ENCODE data around the gene SLC16A10.
"Not testable (repeated sequence)": the region's sequence is repeated elsewhere in the genome, so short reads cannot be mapped to it uniquely, and the experiment has no call there.

SLC16A10 gene

DNA sequence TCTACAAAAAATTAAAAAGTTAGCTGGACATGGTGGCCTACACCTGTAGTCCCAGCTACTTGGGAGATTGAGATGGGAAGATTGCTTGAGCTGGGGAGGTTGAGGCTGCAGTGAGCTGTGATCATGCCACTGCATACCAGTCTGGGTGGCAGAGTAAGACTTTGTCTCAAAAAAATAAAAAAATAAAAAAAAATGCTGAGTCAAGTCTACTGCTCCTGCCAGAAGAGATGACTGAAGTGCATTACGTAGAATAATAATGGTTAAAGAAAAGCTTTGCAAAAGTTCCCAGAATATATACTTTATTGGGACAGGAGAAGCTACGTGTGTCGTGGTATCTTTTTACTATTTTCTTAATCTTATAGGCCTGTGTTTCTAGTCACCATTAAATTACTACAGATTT is 125.3 kb downstream of the SLC16A10 start:
- no peak for DNase-seq (ENCODE audit: low read depth in 2 of 2)

DNA sequence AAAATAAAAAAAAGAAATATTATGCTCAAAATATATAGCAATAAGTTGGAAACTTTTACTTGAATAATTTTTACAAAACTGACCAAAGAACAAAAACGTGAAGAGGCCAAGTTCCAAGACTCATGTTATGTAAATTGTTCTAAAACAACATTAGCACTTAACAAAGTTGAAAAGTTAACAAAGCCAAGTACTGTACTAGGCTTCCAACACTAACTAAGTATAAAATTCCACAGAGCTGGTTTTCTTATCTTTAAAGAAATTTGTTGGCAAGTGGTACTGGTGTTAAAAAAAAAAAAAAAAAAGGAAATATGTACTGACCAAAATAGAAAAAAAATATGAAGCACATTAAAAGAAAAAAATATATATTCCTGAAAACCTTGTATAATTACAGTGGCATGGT is 127.8 kb downstream of the SLC16A10 start:
- no peak for DNase-seq (ENCODE audit: low read depth in 2 of 2)

DNA sequence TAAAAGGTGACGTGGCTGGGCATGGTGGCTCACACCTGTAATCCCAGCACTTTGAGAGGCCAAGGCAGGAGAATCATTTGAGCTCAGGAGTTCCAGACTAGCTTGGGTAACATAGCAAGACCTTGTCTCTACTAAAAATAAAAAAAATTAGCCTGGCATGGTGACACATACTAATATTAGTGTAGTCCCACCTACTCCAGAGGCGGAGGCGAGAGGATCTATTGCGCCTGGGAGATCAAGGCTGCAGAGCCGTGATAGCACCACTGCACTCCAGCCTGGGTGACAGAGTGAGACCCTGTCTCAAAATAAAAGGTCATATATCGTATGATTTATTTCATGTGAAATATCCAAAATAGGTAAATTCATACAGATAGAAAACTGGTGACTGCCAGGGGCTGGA is 132.5 kb downstream of the SLC16A10 start:
- DNase-seq (ENCODE audit: low read depth in 2 of 2), result no peak

- DNase-seq (ENCODE audit: low read depth in 2 of 2), result no peak
These were observed 133.2 kb downstream of the SLC16A10 start for GRCh38 chr6:111220383-111221031.

DNA sequence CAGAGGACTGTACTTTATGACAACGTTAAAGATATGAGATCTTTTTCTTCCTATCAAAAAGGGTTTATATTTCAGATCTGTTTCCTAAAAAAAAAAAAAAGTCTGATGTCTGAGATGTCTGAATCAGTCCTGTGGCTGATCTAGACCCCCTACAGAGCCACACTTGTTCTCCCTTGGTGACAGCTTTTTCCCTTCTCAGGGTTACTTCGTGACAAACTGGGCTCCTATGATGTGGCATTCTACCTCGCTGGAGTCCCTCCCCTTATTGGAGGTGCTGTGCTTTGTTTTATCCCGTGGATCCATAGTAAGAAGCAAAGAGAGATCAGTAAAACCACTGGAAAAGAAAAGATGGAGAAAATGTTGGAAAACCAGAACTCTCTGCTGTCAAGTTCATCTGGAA is 134.5 kb downstream of the SLC16A10 start:
- DNase-seq (ENCODE audit: low read depth in 2 of 2), result no peak

- no peak for DNase-seq (ENCODE audit: low read depth in 2 of 2)
These were observed 135.0 kb downstream of the SLC16A10 start for GRCh38 chr6:111222341-111222740.

- no peak for DNase-seq (ENCODE audit: low read depth in 2 of 2)
These were observed 140.8 kb downstream of the SLC16A10 start for GRCh38 chr6:111228094-111228493.

DNA sequence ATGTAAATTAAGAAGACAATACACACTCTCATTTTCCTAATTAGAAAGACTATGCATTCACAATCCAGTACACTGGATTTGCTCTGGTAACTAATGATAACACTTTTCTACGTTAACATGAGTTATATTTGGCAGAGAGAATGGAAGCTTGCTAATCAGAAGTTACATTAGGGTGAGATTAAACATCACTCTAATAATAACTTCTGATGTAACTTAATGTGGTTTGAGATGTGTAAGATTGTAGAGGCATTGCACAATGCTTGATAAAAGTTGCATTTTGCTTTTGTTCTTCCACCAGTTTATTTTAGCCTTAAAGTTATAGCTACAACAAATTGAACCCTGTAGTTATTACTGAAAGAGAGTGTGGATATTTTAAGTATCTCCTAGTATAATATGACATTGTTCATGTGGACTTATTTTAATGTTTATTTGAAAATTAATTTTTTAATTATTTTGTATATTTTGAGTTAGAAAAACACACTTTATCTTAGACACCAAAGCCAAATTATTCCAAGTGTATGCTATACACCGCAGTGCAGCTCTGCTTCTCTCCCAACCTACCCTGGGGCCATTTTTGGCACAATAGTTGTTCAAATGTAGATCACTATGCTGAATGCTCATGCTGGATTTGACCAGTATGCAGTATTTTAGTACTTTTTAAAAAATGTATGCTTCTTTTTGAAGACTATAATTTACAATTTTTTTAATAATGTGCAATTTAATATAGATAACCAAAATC is 143.2 kb downstream of the SLC16A10 start:
- DNase-seq (ENCODE audit: low read depth in 2 of 2), result no peak

GRCh38 chr6:111231090-111231459 is 143.8 kb downstream of the SLC16A10 start:
- no peak for DNase-seq (ENCODE audit: low read depth in 2 of 2)

- DNase-seq (ENCODE audit: low read depth in 2 of 2), result no peak
These were observed 150.5 kb downstream of the SLC16A10 start for GRCh38 chr6:111237852-111238251.

- no peak for DNase-seq (ENCODE audit: low read depth in 2 of 2)
These were observed 151.3 kb downstream of the SLC16A10 start for GRCh38 chr6:111238464-111239119.

- no peak for DNase-seq (ENCODE audit: low read depth in 2 of 2)
These were observed 152.2 kb downstream of the SLC16A10 start for GRCh38 chr6:111239461-111239860.

DNA sequence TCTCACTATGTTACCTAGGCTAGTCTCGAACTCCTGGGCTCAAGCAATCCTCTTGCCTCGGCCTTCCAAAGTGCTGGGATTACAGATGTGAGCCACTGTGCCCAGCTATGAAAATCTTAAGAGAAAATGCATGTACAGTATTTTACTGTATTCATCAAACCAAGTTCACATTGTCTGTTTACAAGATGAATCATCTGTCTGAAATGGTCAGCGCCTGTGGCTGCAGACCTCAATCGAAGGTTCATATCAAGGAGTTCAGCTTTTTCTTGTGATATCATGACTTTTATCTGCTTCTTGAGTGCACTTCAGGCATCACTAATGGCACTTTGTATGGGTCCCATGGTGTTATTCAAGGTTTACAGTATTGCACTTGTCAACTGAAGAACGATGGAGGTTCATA is 155.1 kb downstream of the SLC16A10 start:
- DNase-seq (ENCODE audit: low read depth in 2 of 2), result no peak

- DNase-seq (ENCODE audit: low read depth in 2 of 2), result no peak
These were observed 155.8 kb downstream of the SLC16A10 start for GRCh38 chr6:111243095-111243494.

GRCh38 chr6:111248789-111249188 is 161.5 kb downstream of the SLC16A10 start:
- no peak for DNase-seq (ENCODE audit: low read depth in 2 of 2)

DNA sequence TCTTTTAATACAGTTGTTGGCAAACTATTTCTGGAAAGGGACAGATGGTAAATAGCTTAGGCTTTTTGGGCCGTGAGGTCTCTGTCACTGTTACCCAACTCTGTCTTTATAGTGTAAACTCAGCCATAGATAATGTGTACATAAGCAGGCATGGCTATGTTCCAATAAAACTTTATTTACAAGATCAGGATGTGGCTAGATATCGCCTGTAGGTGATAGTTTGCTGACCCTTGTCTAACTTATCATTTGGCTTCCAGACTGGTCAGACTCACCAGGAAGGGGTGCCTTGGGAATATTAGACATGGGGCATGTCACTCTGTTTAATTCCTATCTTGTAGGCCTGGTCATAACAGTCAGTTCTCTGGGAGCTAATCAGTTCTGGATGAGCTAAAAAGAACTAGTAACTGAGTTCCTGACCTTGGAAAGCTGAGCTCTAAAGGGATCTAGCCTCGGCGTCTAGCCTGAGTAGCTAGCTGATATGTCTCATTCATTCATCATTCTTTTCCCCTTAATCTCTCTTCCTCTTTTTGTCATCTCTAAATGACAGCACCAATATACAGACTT is 163.6 kb downstream of the SLC16A10 start:
- DNase-seq (ENCODE audit: low read depth in 2 of 2), result no peak

DNA sequence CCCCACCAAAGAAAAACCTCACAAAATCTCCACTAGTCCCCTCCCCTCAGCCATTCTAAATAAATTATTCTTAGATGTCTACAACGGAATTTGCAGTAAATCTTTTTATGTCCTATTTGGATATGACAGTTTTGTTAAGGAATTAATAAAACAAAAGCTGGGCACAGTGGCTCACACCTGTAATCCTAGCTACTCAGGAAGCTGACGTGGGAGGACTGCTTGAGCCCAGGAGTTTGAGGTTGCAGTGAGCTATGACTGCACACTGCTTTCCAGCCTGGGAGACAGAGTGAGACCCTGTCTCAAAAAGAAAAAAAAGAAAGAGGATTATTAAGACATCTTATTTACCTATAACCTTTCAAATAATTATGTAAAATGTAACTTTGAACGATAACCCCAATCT is 165.4 kb downstream of the SLC16A10 start:
- DNase-seq (ENCODE audit: low read depth in 2 of 2), result no peak

- no peak for DNase-seq (ENCODE audit: low read depth in 2 of 2)
These were observed 166.9 kb downstream of the SLC16A10 start for GRCh38 chr6:111254004-111254778.

GRCh38 chr6:111254779-111255166 is 167.5 kb downstream of the SLC16A10 start:
- no peak for DNase-seq (ENCODE audit: low read depth in 2 of 2)

GRCh38 chr6:111255838-111256237 is 168.5 kb downstream of the SLC16A10 start:
- not testable (repeated sequence) for DNase-seq (ENCODE audit: low read depth in 2 of 2)

DNA sequence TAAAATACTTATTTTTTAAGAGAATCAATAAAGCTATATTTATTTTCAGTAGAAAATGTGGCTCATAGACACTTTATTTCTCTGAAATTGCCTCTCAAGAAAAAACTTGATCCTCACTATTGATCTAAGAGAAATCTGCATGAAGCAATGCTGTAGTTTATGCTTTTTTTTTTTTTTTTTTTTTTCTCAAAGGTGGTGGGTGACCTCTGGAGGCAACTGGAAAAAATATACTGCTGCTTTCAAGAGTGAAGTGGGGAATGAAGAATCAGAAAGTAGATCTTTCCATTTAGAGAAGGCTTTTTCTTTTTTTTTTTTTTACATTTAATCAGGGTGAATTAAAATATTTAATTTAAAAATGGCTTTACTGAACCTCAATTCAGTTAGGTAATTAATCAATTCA is 169.3 kb downstream of the SLC16A10 start:
- no peak for DNase-seq (ENCODE audit: low read depth in 2 of 2)

DNA sequence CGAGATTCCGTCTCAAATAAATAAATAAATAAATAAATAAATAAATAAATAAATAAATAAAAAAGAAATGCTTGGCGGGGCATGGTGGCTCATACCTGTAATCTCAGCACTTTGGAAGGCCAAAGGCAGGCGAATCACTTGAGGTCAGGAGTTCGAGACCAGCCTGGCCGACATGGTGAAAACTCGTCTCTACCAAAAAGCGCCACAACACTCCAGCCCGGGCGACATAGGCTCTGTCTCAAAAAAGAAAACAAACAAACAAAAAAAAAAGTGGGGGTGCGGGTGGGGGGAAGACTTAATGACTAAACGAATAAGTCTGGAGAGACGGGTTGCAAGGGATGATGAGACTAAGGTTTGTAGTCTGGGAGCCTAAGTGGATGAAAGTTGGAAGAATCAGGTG is 170.7 kb downstream of the SLC16A10 start:
- DNase-seq (ENCODE audit: low read depth in 2 of 2), result no peak
